GM21723 (cell line): ENCODE results near the gene FBXW7.
A peak's percentile ranks its signal among the peaks of the same experiment; 100 is the strongest.

Experiments
- ATAC-seq: cut with Tn5 transposase; IDR thresholded peaks from one replicate; pipeline ENCODE4 v1.9.1; 2021; ENCODE audit warnings: mild to moderate bottlenecking, moderate library complexity; ENCODE audit not compliant: unreplicated experiment

Gene FBXW7

GRCh38 chr4:152513078-152513477 lies 22.8 kb downstream of the FBXW7 start:
- no peak for ATAC-seq

DNA sequence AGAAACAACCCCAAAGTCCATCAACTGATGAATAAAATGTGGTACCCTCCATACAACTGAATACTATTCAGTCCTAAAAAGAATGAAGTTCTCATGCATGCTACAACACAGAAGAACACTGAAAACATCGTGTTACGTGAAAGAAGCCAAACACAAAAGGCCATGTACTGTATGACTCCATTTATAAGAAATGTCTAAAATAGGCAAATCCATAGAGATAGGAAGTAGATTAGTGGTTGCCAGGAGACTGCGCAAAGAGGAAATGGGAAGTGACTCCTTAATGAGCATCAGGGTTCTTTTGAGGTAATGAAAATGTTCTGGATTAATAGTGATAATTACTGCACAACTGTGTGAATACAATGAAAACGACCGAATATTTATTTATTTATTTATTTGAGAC lies 23.4 kb downstream of the FBXW7 start:
- no peak for ATAC-seq

GRCh38 chr4:152510349-152511147 lies 25.3 kb downstream of the FBXW7 start:
- peak; percentile 67 for ATAC-seq

DNA sequence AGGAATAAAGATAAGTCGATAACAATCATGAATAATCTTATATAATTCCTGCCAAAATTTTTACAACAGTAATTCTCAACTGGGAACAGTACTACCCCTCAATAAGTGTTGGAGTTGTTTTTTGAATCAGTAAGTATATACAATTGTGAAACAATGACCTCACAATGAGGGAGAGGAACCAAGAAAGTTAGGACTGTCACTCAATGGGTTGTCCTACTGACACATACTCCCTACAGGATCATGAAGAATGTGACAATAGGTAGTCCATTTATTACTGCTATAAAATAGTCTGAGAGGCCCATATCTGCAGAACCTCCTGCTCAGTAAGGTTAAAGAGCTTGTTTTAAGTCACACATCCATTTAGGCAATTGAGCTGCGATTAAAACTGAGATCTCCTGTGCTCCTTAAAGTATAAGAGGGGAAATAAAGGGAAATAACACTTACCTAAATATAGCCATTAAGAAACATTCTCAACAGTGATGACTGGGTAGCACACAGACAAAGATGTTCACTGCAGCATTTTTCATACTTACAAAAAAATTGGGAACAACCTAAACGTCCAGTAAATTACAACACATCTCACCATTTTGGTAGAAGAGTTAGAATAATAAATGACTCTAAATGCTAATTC lies 26.2 kb downstream of the FBXW7 start:
- ATAC-seq = no peak

DNA sequence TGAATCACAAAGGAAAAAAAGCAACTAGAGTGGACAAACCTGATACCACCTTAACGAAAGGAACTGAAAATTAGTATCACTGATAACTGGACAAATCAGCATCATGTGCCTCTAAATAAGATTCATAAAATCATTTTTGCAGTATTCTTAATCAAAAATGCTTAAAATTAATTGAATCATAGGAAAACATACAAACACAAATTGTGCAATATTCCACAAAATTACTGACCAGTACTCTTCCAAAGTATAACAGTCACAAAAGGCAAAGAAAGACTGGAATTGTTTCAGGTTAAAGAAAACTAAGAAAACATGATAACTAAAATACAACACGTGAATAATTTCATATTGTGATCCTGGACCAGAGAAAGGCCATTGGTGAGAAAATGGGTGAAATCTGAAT lies 27.1 kb downstream of the FBXW7 start:
- no peak for ATAC-seq

DNA sequence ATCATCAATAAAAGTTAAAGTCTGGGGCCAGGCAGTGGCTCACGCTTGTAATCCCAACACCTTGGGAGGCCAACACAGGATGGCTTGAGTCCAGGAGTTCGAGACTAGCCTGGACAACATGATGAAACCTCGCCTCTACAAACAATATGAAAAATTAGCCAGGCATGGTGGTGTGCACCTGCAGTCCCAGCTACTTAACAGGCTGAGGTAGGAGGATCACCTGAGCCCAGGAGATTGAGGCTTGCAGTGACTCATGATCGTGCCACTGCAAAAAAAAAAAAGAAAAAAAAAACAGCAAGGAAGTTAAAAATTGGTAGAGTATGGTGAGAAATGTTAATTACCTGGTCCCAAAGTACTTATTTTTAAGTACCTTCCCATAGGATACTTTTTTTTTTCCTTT lies 27.5 kb downstream of the FBXW7 start:
- no peak for ATAC-seq

DNA sequence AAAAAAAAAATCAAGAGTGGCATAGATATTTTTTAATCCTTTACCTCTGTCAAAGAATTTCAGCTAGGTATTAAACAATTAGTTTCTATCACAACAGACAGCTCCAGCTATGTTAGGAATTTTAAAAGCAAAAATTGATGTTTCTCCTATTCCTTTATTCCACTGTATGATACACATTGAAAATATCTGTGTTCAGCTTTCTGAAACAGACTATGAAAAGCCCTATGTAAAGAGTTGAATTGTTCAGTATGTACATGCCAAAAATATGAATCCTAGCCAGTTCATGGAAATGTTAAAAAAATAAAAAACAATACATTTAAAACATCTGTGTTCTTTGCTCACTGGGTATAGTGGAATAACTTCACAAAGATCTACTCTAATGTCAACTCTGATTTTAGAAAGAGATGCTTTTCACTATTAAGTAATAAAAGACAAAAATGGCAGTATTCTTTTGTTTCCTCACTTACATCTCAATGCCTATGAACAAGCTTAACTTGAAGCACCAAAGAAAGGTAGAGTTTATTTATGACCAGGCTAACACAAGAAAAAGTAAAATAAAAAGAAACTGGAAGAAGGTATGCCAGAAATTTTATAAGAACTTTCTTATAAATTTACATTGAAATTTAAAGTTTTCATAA lies 32.1 kb downstream of the FBXW7 start:
- no peak for ATAC-seq

DNA sequence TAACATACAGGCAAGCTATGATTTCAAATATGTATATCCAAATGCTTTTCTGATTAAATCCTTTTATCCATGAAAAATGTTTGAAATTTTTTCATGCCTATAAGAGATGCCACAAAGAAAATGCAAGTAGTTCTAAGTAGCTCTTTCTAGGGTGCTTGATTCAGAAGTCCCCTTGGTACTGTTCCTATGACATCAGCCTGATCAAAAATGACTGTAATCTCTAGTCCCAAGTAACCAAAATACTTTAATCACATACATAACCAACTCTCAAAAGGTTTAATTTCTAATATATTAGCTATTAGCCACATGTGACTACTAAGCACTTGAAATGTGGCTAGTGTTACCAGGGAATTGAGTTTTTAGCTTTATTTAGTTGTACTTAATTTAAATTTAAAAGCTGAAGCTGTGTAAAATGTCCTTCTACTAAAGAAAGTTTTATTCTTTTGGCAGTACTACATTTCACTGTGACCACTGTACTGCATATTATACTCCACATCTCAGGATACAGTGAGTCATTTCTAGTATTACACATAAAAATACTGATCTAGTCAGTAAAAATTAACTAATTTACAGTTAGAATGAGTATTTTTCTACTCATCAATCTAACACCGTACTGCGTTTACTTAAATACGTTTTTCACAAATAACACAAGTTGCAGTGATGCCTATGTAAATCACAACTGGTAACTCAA lies 33.9 kb downstream of the FBXW7 start:
- peak; percentile 36 for ATAC-seq

GRCh38 chr4:152500800-152501434 lies 35.0 kb downstream of the FBXW7 start:
- peak; percentile 69 for ATAC-seq

DNA sequence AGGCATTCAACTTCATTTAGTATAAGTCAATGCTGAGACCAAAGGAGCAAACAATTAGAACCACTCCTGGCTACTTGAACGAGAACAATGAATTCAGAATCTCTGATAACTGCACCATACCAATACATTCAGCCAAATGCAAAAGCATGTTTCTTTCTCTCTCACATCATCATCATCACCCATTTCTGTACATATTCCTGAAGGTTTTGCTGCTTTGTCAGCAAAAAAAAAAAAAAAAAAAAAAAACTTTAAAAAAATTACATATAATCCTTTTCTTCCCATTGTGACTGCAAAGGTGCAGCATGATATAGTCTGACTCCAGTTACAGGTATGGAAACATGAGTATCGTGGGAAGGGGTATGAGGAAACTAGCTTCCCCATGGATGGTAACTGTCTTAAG lies 35.6 kb downstream of the FBXW7 start:
- ATAC-seq = no peak

GRCh38 chr4:152499344-152499743 lies 36.5 kb downstream of the FBXW7 start:
- no peak for ATAC-seq

GRCh38 chr4:152494020-152494419 lies 41.9 kb downstream of the FBXW7 start:
- ATAC-seq = no peak

DNA sequence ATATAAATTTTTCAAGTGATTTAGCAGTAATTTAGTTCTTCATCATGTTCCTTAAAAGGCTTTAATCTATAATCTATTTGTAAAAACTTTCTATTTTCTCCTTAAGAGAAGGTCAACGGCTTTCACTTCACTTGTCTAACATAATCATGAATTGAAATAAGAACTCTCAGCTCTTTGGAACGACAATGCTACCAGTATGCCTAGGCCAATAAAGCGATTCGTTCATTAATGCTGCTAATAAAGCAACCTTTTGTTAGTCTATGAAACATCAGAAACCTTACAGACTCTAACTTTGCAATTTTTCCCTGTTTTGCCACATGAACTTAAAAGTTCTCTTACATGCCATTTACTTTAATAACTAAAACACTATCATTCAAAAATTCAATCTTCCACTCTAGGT lies 47.6 kb downstream of the FBXW7 start:
- no peak for ATAC-seq

DNA sequence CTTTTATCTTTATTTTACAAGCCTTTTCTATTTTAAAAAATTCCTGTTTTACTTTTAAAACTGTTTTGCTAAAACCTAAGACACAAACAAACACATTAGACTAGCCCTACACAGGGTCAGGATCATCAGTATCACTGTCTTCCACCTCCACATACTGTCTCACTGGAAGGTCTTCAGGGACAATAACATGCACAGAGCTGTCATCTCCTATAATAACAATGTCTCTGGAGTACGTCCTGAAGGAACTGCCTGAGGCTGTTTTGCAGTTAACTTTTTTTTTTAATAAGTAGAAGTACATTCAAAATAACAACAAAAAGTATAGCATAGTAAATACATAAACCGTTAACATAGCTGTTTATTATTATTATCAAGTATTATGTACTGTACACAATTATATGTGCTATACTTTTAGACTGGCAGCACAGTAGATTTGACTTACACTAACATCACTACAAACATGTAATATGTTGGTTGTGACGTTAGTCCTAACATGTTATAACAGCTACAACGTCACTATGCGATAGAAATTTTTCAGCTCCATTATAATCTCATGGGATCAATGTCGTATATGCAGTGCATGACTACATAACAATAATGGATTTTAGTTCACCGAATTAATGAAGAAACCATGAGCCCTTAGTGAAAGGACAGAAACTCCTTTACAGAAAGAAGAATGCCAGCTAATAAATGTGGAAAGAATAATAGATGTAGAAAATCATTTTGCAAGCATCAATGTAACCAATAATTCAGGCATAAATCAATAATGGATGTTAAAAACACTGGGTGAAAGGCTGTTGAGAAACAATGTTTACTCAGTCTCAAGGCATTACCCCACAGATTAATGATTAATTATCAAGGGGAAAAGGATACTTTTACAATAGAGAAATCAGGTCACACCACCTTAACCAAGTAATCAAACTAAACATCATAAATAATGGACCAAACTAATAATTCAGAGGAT lies 49.2 kb downstream of the FBXW7 start:
- ATAC-seq = no peak

DNA sequence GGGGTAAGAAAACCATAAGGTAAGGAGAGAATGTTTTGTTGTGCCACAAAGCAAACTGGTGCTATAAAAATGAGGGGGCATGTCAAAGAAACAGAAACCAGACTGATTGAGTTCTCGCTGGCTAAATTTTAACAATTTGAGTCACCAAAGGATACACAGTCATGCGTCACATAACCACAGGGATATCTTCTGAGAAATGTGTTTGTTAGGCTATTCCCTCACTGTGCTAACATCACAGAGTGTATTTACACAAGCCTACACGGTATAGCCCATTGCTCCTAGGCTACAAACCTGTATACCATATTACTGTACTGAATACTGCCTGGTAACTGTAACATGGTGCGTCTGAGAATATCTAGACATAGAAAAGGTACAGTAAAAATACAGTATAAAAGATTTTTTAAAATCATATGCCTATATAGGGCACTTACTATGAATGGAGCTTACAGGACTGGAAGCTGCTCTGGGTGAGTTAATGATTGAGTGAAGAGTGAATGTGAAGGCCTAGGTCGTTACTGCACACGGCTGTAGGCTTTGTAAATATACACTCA lies 50.1 kb downstream of the FBXW7 start:
- ATAC-seq = peak; percentile 98

- no peak for ATAC-seq
Measured at GRCh38 chr4:152482211-152482610, 53.7 kb downstream of the FBXW7 start.

DNA sequence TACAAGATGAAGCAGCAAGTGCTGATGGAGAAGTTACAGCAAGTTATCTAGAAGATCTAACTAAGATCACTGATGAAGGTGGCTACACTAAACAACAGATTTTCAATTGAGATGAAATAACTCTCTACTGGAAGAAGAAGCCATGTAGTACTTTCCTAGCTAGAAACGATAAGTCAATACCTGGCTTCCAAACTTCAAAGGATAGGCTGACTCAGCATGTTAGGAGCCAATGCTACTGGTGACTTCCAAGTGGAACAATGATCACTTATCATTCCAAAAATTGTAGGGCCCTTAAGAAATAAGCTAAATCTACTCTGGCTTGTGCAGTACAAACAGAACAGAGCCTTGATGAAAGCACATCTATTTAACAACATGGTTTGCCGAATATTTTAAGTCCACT lies 55.0 kb downstream of the FBXW7 start:
- no peak for ATAC-seq

DNA sequence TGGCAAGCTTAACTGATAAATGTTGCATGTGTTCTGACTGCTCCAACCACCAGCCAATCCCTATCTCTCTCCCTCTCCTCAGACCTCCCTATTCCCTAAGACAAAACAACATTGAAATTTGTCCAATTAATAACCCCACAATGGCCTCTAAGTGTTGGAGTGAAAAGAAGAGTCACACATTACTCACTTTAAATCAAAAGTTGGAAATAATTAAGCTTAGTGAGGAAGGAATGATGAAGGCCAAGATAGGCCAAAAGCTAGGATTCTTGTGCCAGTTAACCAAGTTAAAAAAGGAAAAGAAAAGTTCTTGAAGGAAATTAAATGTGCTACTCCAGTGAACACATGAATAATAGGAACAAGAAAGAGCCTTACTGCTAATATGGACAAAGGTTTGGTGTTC lies 55.6 kb downstream of the FBXW7 start:
- no peak for ATAC-seq

- no peak for ATAC-seq
Measured at GRCh38 chr4:152479428-152480026, 56.4 kb downstream of the FBXW7 start.
